ENCODE data around the gene AGBL2.
"Not testable (repeated sequence)": the region's sequence is repeated elsewhere in the genome, so short reads cannot be mapped to it uniquely, and the experiment has no call there.

The AGBL2 gene

GRCh38 chr11:47715082-47715669 lies at the start of gene AGBL2:
Gene AGBL2, minus strand, starts transcription at chr11:47715369. Its CDS starts 719 bp downstream, at chr11:47714650.
- peak; percentile 70 for DNase-seq (ENCODE audit: low read depth)

- not testable (repeated sequence) for DNase-seq (ENCODE audit: low read depth)
Observed at GRCh38 chr11:47759291-47759690, 44.1 kb upstream of the AGBL2 start.

- DNase-seq (ENCODE audit: low read depth), result no peak
Observed at GRCh38 chr11:47756208-47756607, 41.0 kb upstream of the AGBL2 start.

- no peak for DNase-seq (ENCODE audit: low read depth)
Observed at GRCh38 chr11:47750725-47751124, 35.6 kb upstream of the AGBL2 start.

- DNase-seq (ENCODE audit: low read depth), result not testable (repeated sequence)
Observed at GRCh38 chr11:47742494-47742893, 27.3 kb upstream of the AGBL2 start.

GRCh38 chr11:47737817-47738216 lies 22.6 kb upstream of the AGBL2 start:
- not testable (repeated sequence) for DNase-seq (ENCODE audit: low read depth)

GRCh38 chr11:47732271-47732670 lies 17.1 kb upstream of the AGBL2 start:
- no peak for DNase-seq (ENCODE audit: low read depth)

GRCh38 chr11:47731475-47731874 lies 16.3 kb upstream of the AGBL2 start:
- no peak for DNase-seq (ENCODE audit: low read depth)

- DNase-seq (ENCODE audit: low read depth), result no peak
Observed at GRCh38 chr11:47726878-47727514, 11.8 kb upstream of the AGBL2 start.

- DNase-seq (ENCODE audit: low read depth), result no peak
Observed at GRCh38 chr11:47726118-47726442, 10.9 kb upstream of the AGBL2 start.

- DNase-seq (ENCODE audit: low read depth), result no peak
Observed at GRCh38 chr11:47725442-47726117, 10.4 kb upstream of the AGBL2 start.

- DNase-seq (ENCODE audit: low read depth), result no peak
Observed at GRCh38 chr11:47724041-47724729, 9.0 kb upstream of the AGBL2 start.

- no peak for DNase-seq (ENCODE audit: low read depth)
Observed at GRCh38 chr11:47723041-47723440, 7.9 kb upstream of the AGBL2 start.

GRCh38 chr11:47720651-47721050 lies 5.5 kb upstream of the AGBL2 start:
- DNase-seq (ENCODE audit: low read depth), result no peak

- no peak for DNase-seq (ENCODE audit: low read depth)
Observed at GRCh38 chr11:47716692-47717091, 1.5 kb upstream of the AGBL2 start.

GRCh38 chr11:47714554-47715081 lies 551 bp downstream of the AGBL2 start:
- DNase-seq (ENCODE audit: low read depth), result no peak

- no peak for DNase-seq (ENCODE audit: low read depth)
Observed at GRCh38 chr11:47711816-47712215, 3.4 kb downstream of the AGBL2 start.

- DNase-seq (ENCODE audit: low read depth), result no peak
Observed at GRCh38 chr11:47711225-47711624, 3.9 kb downstream of the AGBL2 start.

GRCh38 chr11:47707275-47707786 lies 7.8 kb downstream of the AGBL2 start:
- not testable (repeated sequence) for DNase-seq (ENCODE audit: low read depth)

GRCh38 chr11:47705721-47706120 lies 9.4 kb downstream of the AGBL2 start:
- DNase-seq (ENCODE audit: low read depth), result no peak

- DNase-seq (ENCODE audit: low read depth), result no peak
Observed at GRCh38 chr11:47691979-47692378, 23.2 kb downstream of the AGBL2 start.

- DNase-seq (ENCODE audit: low read depth), result no peak
Observed at GRCh38 chr11:47689480-47689879, 25.7 kb downstream of the AGBL2 start.

Measured in activated gamma-delta T cell treated with anti-CD3 and anti-CD28 coated beads, Interleukin-2, amount 50 U/mL, for 16 hours (primary cell).